Gastrocnemius medialis (tissue), 4 donors: ENCODE results near the gene RREB1. TPM values are rescaled to one million over a fixed set of nuclear protein-coding genes. Genes with fewer than 3 reads are reported as not detected.

ENCODE experiments used
- ATAC-seq, 2 donors: fragments of 150-250 bp; one replicate each; pipeline ENCODE4 v1.9.1; 2016
- DNase-seq, 2 donors: peaks; one replicate each; pipeline ENCODE4 v3.0.0-alpha.2; 2019
- H3K27ac ChIP-seq, 4 donors: fragments of 200-600 bp; sonication (generic); 1 replicate in 1 of 4; 2 replicates in 3 of 4; pipeline ENCODE4 v1.5.1; 2016 to 2018; ENCODE audit warnings: mild to moderate bottlenecking in 2 of 4, moderate library complexity in 1 of 4
- H3K27me3 ChIP-seq, 3 donors: fragments of 200-600 bp; sonication (generic) in 2 of 3; 1 replicate in 1 of 3; 2 replicates in 2 of 3; pipeline versions ENCODE4 v1.5.1 to v1.6.0; 2016 to 2019; ENCODE audit warnings: mild to moderate bottlenecking in 1 of 3, moderate library complexity in 1 of 3
- H3K36me3 ChIP-seq, 2 donors: fragments of 200-600 bp; sonication (generic) in 1 of 2; one replicate each; pipeline ENCODE4 v1.5.1; 2017 to 2018
- H3K4me1 ChIP-seq, 2 donors: fragments of 200-600 bp; sonication (generic) in 1 of 2; one replicate each; pipeline ENCODE4 v1.5.1; 2016 to 2017; ENCODE audit warnings: mild to moderate bottlenecking in 2 of 2
- H3K4me3 ChIP-seq, 4 donors: fragments of 200-600 bp; sonication (generic) in 3 of 4; 1 replicate in 1 of 4; 2 replicates in 3 of 4; pipeline ENCODE4 v1.5.1; 2016 to 2019; ENCODE audit warnings: mild to moderate bottlenecking in 2 of 4
- H3K9me3 ChIP-seq, 3 donors: fragments of 200-600 bp; sonication (generic) in 2 of 3; 1 replicate in 1 of 3; 2 replicates in 2 of 3; pipeline ENCODE4 v1.5.1; 2016 to 2019
- CTCF ChIP-seq, 5 experiments: fragments of 450-650 bp in 3 of 5; fragments of 200-600 bp in 2 of 5; sonication (generic) in 2 of 5; IDR thresholded peaks in 4 of 5; conservative IDR thresholded peaks in 1 of 5; 1 replicate in 4 of 5; 2 replicates in 1 of 5; pipeline ENCODE4 v1.5.1; 2016 to 2019; ENCODE audit warnings: antibody characterized with exemption in 5 of 5, mild to moderate bottlenecking in 3 of 5, moderate library complexity in 3 of 5
- POLR2A ChIP-seq, 2 donors: fragments of 450-650 bp; IDR thresholded peaks; one replicate each; pipeline ENCODE4 v1.6.1; 2017; ENCODE audit warnings: antibody characterized with exemption in 2 of 2, mild to moderate bottlenecking in 2 of 2, moderate library complexity in 2 of 2
- in situ Hi-C, 4 donors: fragments of 200-750 bp; cut with MboI; loops; one replicate each; pipeline versions ENCODE4 v1.15.0 to v1.8.0; 2017; ENCODE audit warnings: low sequenced_read_pairs in 4 of 4
- intact Hi-C: fragments of 100-400 bp; cut with DNase I; formaldehyde crosslinking; loops from one replicate; pipeline ENCODE4 v1.15.1; 2023; ENCODE audit warnings: low total_unique reads
- total RNA-seq, 4 donors: library from RNA; depleted of rRNA; stranded (reverse); fragments of >200 nt; gene quantifications; one replicate each; pipeline versions ENCODE4 v1.1.0 to v1.2.3, GENCODE V29; 2016

The RREB1 gene
- total RNA-seq, 4 donors from 2014 or later = 18.0 to 41.3 (median 39.2) TPM

DNA sequence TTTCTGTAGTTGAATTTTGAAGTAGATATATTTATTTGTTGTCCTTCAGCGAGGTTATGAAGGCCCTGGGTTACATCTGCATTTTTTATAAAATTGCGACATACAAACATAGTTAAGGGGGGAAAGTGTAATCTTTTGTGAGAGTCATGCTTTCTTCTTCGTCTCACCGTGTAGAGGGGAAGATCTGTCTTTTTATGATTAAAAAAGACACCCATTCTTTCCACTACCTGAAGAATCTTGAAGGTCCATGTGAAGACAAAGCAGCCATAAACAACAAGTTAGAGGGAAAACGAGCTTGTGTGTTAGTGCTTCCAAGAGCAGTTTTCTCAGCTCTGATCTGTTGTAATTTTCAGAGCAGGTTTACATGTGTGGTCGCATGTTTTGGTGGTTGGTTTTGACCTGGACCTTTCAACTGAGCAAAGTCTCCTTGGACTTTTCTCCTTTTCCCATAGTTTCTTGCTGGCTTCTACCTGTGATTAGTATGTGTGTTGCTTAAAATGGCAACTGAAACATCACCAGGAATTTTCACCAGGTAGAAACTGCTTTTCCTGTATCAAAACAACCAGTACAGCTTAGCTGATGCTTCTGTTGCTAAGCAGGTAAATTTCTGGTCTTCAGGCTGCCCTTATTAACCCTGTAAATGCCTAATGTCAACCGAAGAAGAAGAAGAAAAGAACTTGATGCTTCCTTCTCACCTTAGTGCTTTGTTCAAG lies 37.3 kb downstream of the RREB1 start:
- Histone ChIP-seq H3K27me3 (no peaks in the 10 kb centered on the region), H3K4me3 (no peak overlapping the region), H3K27ac (peak overlapping the region; percentile 65 to 96 (median 80)), H3K36me3 (no peaks in the 10 kb centered on the region), H3K4me1 (peaks cover 56 to 61% of the 10 kb centered on the region in 2 donors), H3K9me3 (no peaks in the 10 kb centered on the region)
- ATAC-seq (no peak), DNase-seq (no peak)
- intact Hi-C loops (loop anchor here (5.0 kb wide), 2 partner anchors 92 to 413 kb away; no protein-coding TSS in a partner anchor), in situ Hi-C loops (no loop called here)
- TF ChIP-seq POLR2A (IDR thresholded peaks at IDR 0.05) = no peak
- TF ChIP-seq CTCF (IDR thresholded peaks at IDR 0.05 in 4 of 5, conservative IDR thresholded peaks at IDR 0.05 in 1 of 5) = no peak

DNA sequence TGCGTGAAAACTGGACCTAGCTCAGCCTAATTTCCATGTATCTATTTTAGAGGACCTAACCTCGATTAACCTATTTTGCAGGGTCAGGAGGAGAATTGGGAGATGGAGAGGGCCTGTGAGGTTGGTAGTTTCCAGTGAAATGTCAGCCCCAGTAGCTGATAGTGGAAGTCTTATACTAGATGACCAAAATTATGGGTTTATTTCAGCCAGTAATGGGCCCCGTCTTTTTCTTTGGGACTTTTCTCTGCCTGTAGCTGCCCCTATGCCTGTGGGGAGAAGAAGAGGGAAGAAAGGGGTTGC lies 37.8 kb downstream of the RREB1 start:
- peaks cover 53 to 64% of the 10 kb centered on the region in 2 donors for H3K4me1 ChIP-seq
- in situ Hi-C loops = no loop called here
- no peak for TF ChIP-seq CTCF (IDR thresholded peaks at IDR 0.05 in 4 of 5, conservative IDR thresholded peaks at IDR 0.05 in 1 of 5)
- TF ChIP-seq POLR2A (IDR thresholded peaks at IDR 0.05) = no peak
- H3K27me3 ChIP-seq = no peaks in the 10 kb centered on the region
- H3K9me3 ChIP-seq = no peaks in the 10 kb centered on the region
- peak overlapping the region; percentile 65 to 96 (median 80) for H3K27ac ChIP-seq
- DNase-seq (no peak), ATAC-seq (no peak)
- no peaks in the 10 kb centered on the region for H3K36me3 ChIP-seq
- no peak overlapping the region for H3K4me3 ChIP-seq
- intact Hi-C loops = loop anchor here (5.0 kb wide), 1 partner anchor 413 kb away; no protein-coding TSS in a partner anchor

DNA sequence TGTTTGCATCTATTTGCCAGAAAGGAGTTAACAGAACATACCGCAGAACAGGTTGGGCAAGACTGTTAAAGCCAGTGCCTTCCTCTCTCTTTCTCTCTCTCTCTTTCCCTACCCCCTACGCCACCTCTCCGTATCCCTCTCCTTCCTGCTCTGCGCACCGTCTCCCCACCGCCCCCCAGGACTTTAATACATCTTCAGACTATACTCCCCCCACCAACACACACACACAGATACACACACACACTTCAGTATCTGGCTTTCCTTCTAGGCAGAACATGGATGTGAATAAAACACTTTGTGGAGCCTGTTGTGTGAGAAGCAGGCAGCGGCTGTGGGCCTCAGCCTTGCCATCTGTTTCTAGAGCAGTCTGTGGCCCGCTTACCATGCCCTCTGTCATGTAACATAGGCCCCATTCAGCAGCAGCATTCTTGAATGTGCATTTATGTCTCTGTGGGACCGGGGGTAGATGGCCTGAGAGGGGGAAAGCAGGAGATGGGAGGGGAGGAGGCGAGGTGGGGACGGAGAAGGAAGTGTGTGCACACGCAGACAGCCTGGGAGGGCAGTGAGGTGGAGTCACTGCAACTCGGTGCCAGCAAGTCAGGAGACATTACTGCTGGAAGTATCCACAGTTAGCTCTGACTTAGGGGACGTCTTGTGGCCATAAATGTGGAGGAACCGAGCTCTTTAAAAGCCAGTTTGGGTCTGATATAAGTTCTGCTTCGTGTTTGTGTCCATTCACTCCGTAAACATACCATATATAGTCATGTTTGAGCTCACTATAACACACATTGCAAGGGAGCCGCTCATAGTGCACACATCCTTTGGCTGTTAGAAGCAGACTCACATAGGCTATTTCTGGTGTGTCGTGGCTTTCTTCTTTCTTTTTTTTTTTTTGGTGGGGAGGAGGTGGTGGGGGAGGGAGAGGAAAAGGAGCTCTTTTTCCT lies 38.4 kb downstream of the RREB1 start:
- Histone ChIP-seq H3K4me1 (peaks cover 59 to 68% of the 10 kb centered on the region in 2 donors), H3K27me3 (no peaks in the 10 kb centered on the region), H3K4me3 (peak overlapping the region in 2 of 4 donors; percentile 14 to 22), H3K9me3 (no peaks in the 10 kb centered on the region), H3K27ac (peak overlapping the region; percentile 65 to 96 (median 80)), H3K36me3 (no peaks in the 10 kb centered on the region)
- no peak for TF ChIP-seq CTCF (IDR thresholded peaks at IDR 0.05 in 4 of 5, conservative IDR thresholded peaks at IDR 0.05 in 1 of 5)
- intact Hi-C loops = loop anchor here (5.0 kb wide), 1 partner anchor 414 kb away; no protein-coding TSS in a partner anchor
- peak; percentile 67 to 87 for ATAC-seq
- in situ Hi-C loops = no loop called here
- peak; percentile 61 to 68 for DNase-seq

- intact Hi-C loops (loop anchor here (5.0 kb wide), 1 partner anchor 415 kb away; no protein-coding TSS in a partner anchor), in situ Hi-C loops (no loop called here)
- Histone ChIP-seq H3K9me3 (no peaks in the 10 kb centered on the region), H3K27me3 (no peaks in the 10 kb centered on the region), H3K36me3 (no peaks in the 10 kb centered on the region), H3K4me3 (no peak overlapping the region), H3K4me1 (peaks cover 62 to 68% of the 10 kb centered on the region in 2 donors), H3K27ac (peak overlapping the region; percentile 65 to 96 (median 80))
- ATAC-seq (peak in 1 of 2 donors; percentile 18), DNase-seq (no peak)
- TF ChIP-seq POLR2A (IDR thresholded peaks at IDR 0.05) (no peak), CTCF (IDR thresholded peaks at IDR 0.05 in 4 of 5, conservative IDR thresholded peaks at IDR 0.05 in 1 of 5) (no peak)
Observed at GRCh38 chr6:7147051-7147671, 39.4 kb downstream of the RREB1 start.
